Measurements from ENCODE around the gene NOD1.
"Not testable (repeated sequence)": the region's sequence is repeated elsewhere in the genome, so short reads cannot be mapped to it uniquely, and the experiment has no call there.

Gene NOD1

GRCh38 chr7:30503274-30504212, 25.0 kb upstream of the NOD1 start:
- no peak for DNase-seq (ENCODE audit: low read depth)

GRCh38 chr7:30502470-30503251, 24.1 kb upstream of the NOD1 start:
- no peak for DNase-seq (ENCODE audit: low read depth)

- DNase-seq (ENCODE audit: low read depth) = no peak
Measured at GRCh38 chr7:30501264-30501663, 22.7 kb upstream of the NOD1 start.

GRCh38 chr7:30493228-30493627, 14.6 kb upstream of the NOD1 start:
- DNase-seq (ENCODE audit: low read depth) = no peak

- DNase-seq (ENCODE audit: low read depth) = no peak
Measured at GRCh38 chr7:30491417-30491816, 12.8 kb upstream of the NOD1 start.

GRCh38 chr7:30487371-30487770, 8.8 kb upstream of the NOD1 start:
- DNase-seq (ENCODE audit: low read depth) = no peak

GRCh38 chr7:30485667-30486066, 7.1 kb upstream of the NOD1 start:
- DNase-seq (ENCODE audit: low read depth) = no peak

GRCh38 chr7:30481416-30481815, 2.8 kb upstream of the NOD1 start:
- DNase-seq (ENCODE audit: low read depth) = not testable (repeated sequence)

- DNase-seq (ENCODE audit: low read depth) = peak; percentile 57
Measured at GRCh38 chr7:30479202-30480120, 877 bp upstream of the NOD1 start.

GRCh38 chr7:30476459-30477145, 2.0 kb downstream of the NOD1 start:
- DNase-seq (ENCODE audit: low read depth) = no peak

GRCh38 chr7:30475580-30475979, 3.0 kb downstream of the NOD1 start:
- no peak for DNase-seq (ENCODE audit: low read depth)

GRCh38 chr7:30474893-30475292, 3.7 kb downstream of the NOD1 start:
- peak; percentile 48 for DNase-seq (ENCODE audit: low read depth)

GRCh38 chr7:30474485-30474884, 4.1 kb downstream of the NOD1 start:
- DNase-seq (ENCODE audit: low read depth) = no peak

- no peak for DNase-seq (ENCODE audit: low read depth)
Measured at GRCh38 chr7:30473903-30474302, 4.7 kb downstream of the NOD1 start.

- peak; percentile 80 for DNase-seq (ENCODE audit: low read depth)
Measured at GRCh38 chr7:30472784-30473775, 5.5 kb downstream of the NOD1 start.

- DNase-seq (ENCODE audit: low read depth) = no peak
Measured at GRCh38 chr7:30472081-30472783, 6.4 kb downstream of the NOD1 start.

- no peak for DNase-seq (ENCODE audit: low read depth)
Measured at GRCh38 chr7:30471205-30471604, 7.4 kb downstream of the NOD1 start.

- DNase-seq (ENCODE audit: low read depth) = peak; percentile 88
Measured at GRCh38 chr7:30470771-30471170, 7.8 kb downstream of the NOD1 start.

- DNase-seq (ENCODE audit: low read depth) = peak; percentile 34
Measured at GRCh38 chr7:30470163-30470770, 8.3 kb downstream of the NOD1 start.
